ENCODE measurements around the gene BLVRA.
"Not testable (repeated sequence)": the region's sequence is repeated elsewhere in the genome, so short reads cannot be mapped to it uniquely, and the experiment has no call there.

Gene BLVRA, protein sequence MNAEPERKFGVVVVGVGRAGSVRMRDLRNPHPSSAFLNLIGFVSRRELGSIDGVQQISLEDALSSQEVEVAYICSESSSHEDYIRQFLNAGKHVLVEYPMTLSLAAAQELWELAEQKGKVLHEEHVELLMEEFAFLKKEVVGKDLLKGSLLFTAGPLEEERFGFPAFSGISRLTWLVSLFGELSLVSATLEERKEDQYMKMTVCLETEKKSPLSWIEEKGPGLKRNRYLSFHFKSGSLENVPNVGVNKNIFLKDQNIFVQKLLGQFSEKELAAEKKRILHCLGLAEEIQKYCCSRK

DNA sequence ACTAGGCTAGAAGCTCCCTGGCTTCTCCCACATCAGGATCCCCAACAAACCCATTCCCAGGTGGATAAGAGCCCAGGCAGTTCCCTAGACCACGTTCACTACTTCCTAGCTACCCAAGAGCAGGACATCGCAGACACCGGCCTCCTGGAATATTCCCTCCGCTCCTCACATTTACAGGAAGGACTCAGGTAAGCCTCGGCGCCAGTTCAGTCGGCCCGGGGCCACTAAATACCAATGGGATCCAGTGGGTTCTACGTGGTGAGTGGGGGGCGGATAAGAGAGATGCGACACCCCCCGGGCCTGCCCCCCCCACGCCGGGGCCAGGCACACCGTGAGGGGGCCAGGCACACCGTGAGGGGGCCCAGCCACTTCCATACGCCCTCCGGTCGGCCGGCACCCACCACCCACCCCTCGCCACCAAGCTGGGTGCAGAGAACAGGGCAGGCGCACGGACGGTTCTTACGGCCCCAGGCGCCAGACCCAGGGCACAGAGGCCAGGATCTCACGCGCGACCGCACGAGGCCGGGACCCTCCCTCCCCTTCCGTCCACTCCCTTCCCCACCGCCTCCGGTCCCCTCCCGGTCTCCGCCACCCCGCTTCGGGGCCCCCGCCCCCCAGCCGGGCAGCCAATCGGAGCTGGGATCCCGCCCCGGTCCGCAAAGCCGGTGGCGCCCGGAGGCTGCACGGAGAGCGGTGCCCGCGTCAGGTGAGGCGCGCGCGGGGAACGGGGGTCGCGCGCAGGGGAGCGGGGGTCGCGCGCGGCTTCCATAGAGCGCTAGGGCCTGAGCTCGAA, at the start of gene BLVRA:
TSS of gene BLVRA (plus strand) at position 652 of the 793 bp plus-strand sequence. CDS start 12,479 bp downstream, outside the sequence.
- peak within 1 kb of the TSS; percentile 88 for H3K4me3 ChIP-seq
- TF ChIP-seq, protein P1, sequence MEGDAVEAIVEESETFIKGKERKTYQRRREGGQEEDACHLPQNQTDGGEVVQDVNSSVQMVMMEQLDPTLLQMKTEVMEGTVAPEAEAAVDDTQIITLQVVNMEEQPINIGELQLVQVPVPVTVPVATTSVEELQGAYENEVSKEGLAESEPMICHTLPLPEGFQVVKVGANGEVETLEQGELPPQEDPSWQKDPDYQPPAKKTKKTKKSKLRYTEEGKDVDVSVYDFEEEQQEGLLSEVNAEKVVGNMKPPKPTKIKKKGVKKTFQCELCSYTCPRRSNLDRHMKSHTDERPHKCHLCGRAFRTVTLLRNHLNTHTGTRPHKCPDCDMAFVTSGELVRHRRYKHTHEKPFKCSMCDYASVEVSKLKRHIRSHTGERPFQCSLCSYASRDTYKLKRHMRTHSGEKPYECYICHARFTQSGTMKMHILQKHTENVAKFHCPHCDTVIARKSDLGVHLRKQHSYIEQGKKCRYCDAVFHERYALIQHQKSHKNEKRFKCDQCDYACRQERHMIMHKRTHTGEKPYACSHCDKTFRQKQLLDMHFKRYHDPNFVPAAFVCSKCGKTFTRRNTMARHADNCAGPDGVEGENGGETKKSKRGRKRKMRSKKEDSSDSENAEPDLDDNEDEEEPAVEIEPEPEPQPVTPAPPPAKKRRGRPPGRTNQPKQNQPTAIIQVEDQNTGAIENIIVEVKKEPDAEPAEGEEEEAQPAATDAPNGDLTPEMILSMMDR (IDR thresholded peaks at IDR 0.05), result no peak
- peak; percentile 80 for DNase-seq (ENCODE audit: low spot score)
- H3K27ac ChIP-seq, result peak within 1 kb of the TSS; percentile 79 to 86

DNA sequence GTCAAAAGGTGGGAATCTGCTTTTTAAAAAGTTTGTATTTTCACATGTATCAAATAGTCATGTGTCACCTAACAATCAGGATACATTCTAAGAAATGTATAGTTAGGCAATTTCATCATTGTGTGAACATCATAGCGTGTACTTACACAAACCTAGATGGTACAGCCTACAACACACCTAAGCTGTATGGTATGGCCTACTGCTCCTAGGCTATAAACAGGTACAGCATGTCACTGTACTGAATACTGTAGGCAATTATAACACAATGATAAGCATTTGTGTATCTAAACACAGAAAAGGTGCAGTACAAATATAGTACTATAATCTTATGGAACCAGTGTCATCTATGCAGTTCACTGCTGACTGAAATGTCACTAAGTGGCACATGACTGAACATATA, 47.0 kb upstream of the BLVRA start:
- DNase-seq (ENCODE audit: low spot score), result no peak
- Histone ChIP-seq H3K4me3 (no peak overlapping the region), H3K27ac (no peak overlapping the region)
- TF ChIP-seq, protein P1 (IDR thresholded peaks at IDR 0.05), result no peak

DNA sequence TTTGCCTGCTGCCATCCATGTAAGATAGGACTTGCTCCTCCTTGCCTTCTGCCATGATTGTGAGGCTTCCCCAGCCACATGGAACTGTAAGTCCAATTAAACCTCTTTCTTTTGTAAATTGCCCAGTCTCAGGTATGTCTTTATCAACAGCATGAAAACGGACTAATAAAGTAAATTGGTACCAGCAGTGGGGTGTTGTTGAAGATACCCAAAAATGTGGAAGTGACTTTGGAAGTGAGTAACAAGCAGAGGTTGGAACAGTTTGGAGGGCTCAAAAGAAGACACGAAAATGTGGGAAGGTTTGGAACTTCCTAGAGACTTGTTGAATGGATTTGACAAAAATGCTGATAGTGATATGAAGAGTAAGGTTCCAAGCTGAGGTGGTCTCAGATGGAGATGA, 42.5 kb upstream of the BLVRA start:
- not testable (repeated sequence) for DNase-seq (ENCODE audit: low spot score); H3K27ac ChIP-seq

DNA sequence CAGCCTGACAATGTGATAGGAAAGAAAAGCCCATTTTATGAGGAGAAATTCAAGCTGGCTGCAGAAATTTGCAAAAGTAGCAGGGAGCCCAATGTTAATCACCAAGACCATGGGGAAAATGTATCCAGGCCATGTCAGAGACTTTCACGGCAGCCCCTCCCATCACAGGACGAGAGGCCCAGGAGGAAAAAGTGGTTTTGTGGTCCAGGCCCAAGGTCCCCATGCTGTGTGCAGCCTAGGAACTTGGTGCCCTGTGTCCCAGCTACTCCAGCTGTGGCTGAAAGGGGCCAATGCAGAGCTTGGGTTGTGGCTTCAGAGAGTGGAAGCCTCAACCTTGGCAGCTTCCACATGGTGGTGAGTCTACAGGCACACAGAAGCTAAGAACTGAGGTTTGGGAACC, 41.9 kb upstream of the BLVRA start:
- Histone ChIP-seq H3K4me3 (no peak overlapping the region), H3K27ac (no peak overlapping the region)
- TF ChIP-seq, protein P1 (IDR thresholded peaks at IDR 0.05), result no peak
- no peak for DNase-seq (ENCODE audit: low spot score)

More for the DNA sequence above, 42.5 kb upstream of the BLVRA start:
- not testable (repeated sequence) for H3K4me3 ChIP-seq

DNA sequence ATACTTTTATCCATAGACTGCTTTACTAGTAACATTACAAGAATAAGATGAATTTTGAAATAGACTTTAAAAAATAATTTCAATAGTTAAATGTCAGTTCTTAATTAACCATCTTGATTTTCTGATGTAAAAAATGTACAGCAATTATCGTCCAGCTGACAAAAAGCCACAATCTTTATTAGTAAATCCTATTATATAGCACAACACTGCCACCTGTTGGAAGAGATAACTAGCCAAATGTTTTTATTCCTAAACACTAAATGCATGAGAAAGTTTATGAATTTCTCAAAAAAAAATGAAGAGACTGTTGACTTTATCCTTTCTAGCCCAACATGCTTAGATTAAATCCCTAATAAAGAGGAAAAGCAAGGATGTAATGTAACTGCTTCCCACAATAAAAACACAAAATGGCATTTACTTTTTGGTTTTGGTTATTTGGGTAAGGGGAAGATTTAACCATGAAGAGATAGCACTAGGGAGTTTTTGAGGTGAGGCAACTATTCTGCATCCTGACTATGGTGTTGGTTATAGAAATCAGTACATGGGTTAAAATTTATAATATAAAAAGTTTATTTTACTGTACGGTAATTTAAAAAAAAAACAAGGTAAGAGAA, 37.2 kb upstream of the BLVRA start:
- no peak overlapping the region for H3K4me3 ChIP-seq
- DNase-seq (ENCODE audit: low spot score), result no peak
- H3K27ac ChIP-seq, result no peak overlapping the region
- TF ChIP-seq, protein P1 (IDR thresholded peaks at IDR 0.05), result peak; percentile 36

DNA sequence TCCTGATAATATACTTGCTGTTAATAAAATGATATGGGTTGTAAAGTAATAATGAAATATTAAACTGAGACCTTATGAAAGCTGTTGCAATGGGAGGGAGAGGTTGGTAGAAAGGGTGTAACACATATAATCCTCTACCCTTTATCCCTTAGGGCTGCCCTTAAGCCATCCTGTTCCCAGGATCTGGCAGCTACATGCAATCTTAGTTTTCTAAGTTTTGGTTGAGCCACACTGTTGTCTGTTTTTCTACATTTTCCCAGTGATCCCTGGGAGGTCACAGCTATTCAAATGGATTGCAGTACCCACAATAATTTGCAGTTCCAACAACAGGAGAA, 35.5 kb upstream of the BLVRA start:
- TF ChIP-seq, protein P1 (IDR thresholded peaks at IDR 0.05), result no peak
- Histone ChIP-seq H3K27ac (no peak overlapping the region), H3K4me3 (no peak overlapping the region)
- no peak for DNase-seq (ENCODE audit: low spot score)

DNA sequence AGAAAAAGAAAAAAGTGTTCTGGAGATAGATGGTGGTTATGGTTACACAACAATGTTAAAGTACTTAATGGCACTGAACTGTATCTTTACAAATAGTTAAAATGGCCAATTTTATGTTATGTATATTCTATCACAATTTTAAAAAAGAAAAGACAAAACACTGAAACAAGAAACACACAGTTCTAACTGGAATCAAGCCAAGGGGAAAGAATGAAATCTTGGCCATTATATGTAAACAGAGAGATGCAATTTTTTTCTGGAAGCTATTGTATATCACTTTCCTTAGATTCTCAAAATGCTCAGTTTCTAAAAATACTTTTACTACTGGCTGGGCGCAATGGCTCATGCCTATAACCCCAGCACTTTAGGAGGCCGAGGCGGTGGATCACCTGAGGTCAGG, 33.2 kb upstream of the BLVRA start:
- no peak overlapping the region for H3K4me3 ChIP-seq
- TF ChIP-seq, protein P1 (IDR thresholded peaks at IDR 0.05), result no peak
- no peak overlapping the region for H3K27ac ChIP-seq
- no peak for DNase-seq (ENCODE audit: low spot score)

Measured in coronary artery (tissue), 2 donors.